Astrocyte (in vitro differentiated cells and primary cell): ENCODE results near the gene RAB8A. TPM values are rescaled to one million over a fixed set of nuclear protein-coding genes. Genes with fewer than 3 reads are reported as not detected.
A peak's percentile ranks its signal among the peaks of the same experiment; 100 is the strongest.
"Not testable (repeated sequence)": the region's sequence is repeated elsewhere in the genome, so short reads cannot be mapped to it uniquely, and the experiment has no call there.

Experiments
- DNase-seq: peaks from one replicate; pipeline ENCODE4 v3.0.0-alpha.2; 2010; ENCODE audit warnings: low read depth
- FAIRE-seq: peaks from 2 replicates; lab custom pipeline; 2011; peaks lifted over from hg19 to GRCh38; lab: Jason Lieb, UNC
- H2AFZ ChIP-seq: 2 replicates; pipeline ENCODE4 v1.6.0; 2012; ENCODE audit warnings: low read depth, low read length, inconsistent platforms
- H3K27ac ChIP-seq: 2 replicates; pipeline ENCODE4 v1.5.1; 2011; ENCODE audit warnings: low read depth, low read length, inconsistent platforms
- H3K27me3 ChIP-seq: 2 replicates; pipeline ENCODE4 v1.6.0; 2011; ENCODE audit warnings: low read length, inconsistent platforms; ENCODE audit not compliant: insufficient read depth
- H3K36me3 ChIP-seq: 2 replicates; pipeline ENCODE4 v1.5.1; 2011; ENCODE audit warnings: low read length, inconsistent platforms; ENCODE audit not compliant: insufficient read depth
- H3K4me1 ChIP-seq: 2 replicates; pipeline ENCODE4 v1.5.1; 2011; ENCODE audit warnings: low read length, inconsistent platforms; ENCODE audit not compliant: insufficient read depth
- H3K4me2 ChIP-seq: 2 replicates; pipeline ENCODE4 v1.6.0; 2012; ENCODE audit warnings: low read length, inconsistent platforms
- H3K4me3 ChIP-seq: 2 replicates; pipeline ENCODE4 v1.5.1; 2011; ENCODE audit warnings: low read depth, mild to moderate bottlenecking, low read length, inconsistent platforms; ENCODE audit not compliant: insufficient read depth
- H3K79me2 ChIP-seq: 2 replicates; pipeline ENCODE4 v1.6.0; 2012; ENCODE audit warnings: mild to moderate bottlenecking, low read length, inconsistent platforms; ENCODE audit not compliant: insufficient read depth
- H3K9ac ChIP-seq: 2 replicates; pipeline ENCODE4 v1.6.0; 2012; ENCODE audit warnings: mild to moderate bottlenecking, low read length, inconsistent platforms
- H3K9me3 ChIP-seq: 2 replicates; pipeline ENCODE4 v1.5.1; 2012; ENCODE audit warnings: low read depth, mild to moderate bottlenecking, low read length, inconsistent platforms; ENCODE audit not compliant: insufficient read depth
- H4K20me1 ChIP-seq: 2 replicates; pipeline ENCODE4 v1.6.0; 2012; ENCODE audit warnings: low read length, inconsistent platforms; ENCODE audit not compliant: insufficient read depth
- H3K27ac Mint-ChIP-seq: one replicate; pipeline ENCODE4 v1.8.0; 2021; ENCODE audit warnings: mild to moderate bottlenecking, mixed read lengths; ENCODE audit not compliant: unreplicated experiment
- H3K27me3 Mint-ChIP-seq: one replicate; pipeline ENCODE4 v1.8.0; 2021; ENCODE audit warnings: low read depth, mixed read lengths; ENCODE audit not compliant: unreplicated experiment
- H3K36me3 Mint-ChIP-seq: one replicate; pipeline ENCODE4 v1.8.0; 2021; ENCODE audit warnings: low read depth, mixed read lengths; ENCODE audit not compliant: unreplicated experiment
- H3K4me1 Mint-ChIP-seq: one replicate; pipeline ENCODE4 v1.8.0; 2021; ENCODE audit warnings: low read depth, mixed read lengths; ENCODE audit not compliant: unreplicated experiment
- H3K4me3 Mint-ChIP-seq: one replicate; pipeline ENCODE4 v1.8.0; 2021; ENCODE audit warnings: mild to moderate bottlenecking, moderate library complexity, mixed read lengths; ENCODE audit not compliant: unreplicated experiment
- H3K9me3 Mint-ChIP-seq: one replicate; pipeline ENCODE4 v1.8.0; 2021; ENCODE audit warnings: mild to moderate bottlenecking, mixed read lengths; ENCODE audit not compliant: unreplicated experiment
- CTCF ChIP-seq: IDR thresholded peaks from 2 replicates; pipeline ENCODE4 v1.5.1; 2011; ENCODE audit warnings: low read depth, mild to moderate bottlenecking, inconsistent platforms, low read length, moderate library complexity; ENCODE audit not compliant: insufficient read depth
- EZH2 ChIP-seq: IDR thresholded peaks from 2 replicates; pipeline ENCODE4 v1.6.1; 2012; ENCODE audit warnings: mild to moderate bottlenecking, low read length, inconsistent platforms; ENCODE audit not compliant: insufficient read depth
- total RNA-seq: library from RNA; stranded (reverse); gene quantifications from 2 replicates; pipeline ENCODE4 v1.2.1, GENCODE V29; 2021

Gene RAB8A
- total RNA-seq, 1 donor from 2014 or later = 80.5 TPM

GRCh38 chr19:16085115-16085514 lies 26.6 kb upstream of the RAB8A start:
- Histone ChIP-seq H3K4me3 (no peak overlapping the region), H2AFZ (no peak overlapping the region), H3K79me2 (peaks cover 99% of the 10 kb centered on the region), H3K27ac (no peak overlapping the region), H3K27me3 (no peaks in the 10 kb centered on the region), H3K4me1 (peaks cover 25% of the 10 kb centered on the region), H3K4me2 (no peak overlapping the region), H3K36me3 (peaks cover 77% of the 10 kb centered on the region), H3K9ac (peak overlapping the region; percentile 29), H3K9me3 (no peaks in the 10 kb centered on the region), H4K20me1 (peaks cover 99% of the 10 kb centered on the region)
- peaks cover 51% of the 10 kb centered on the region for H3K4me1 Mint-ChIP-seq
- FAIRE-seq (no peak), DNase-seq (no peak)
- H3K27me3 Mint-ChIP-seq = no peaks in the 10 kb centered on the region
- no peaks in the 10 kb centered on the region for H3K9me3 Mint-ChIP-seq
- H3K36me3 Mint-ChIP-seq = peaks cover 50% of the 10 kb centered on the region
- H3K27ac Mint-ChIP-seq = peak overlapping the region; percentile 54
- no peak overlapping the region for H3K4me3 Mint-ChIP-seq
- no peak for TF ChIP-seq CTCF
- TF ChIP-seq EZH2 = no peak

DNA sequence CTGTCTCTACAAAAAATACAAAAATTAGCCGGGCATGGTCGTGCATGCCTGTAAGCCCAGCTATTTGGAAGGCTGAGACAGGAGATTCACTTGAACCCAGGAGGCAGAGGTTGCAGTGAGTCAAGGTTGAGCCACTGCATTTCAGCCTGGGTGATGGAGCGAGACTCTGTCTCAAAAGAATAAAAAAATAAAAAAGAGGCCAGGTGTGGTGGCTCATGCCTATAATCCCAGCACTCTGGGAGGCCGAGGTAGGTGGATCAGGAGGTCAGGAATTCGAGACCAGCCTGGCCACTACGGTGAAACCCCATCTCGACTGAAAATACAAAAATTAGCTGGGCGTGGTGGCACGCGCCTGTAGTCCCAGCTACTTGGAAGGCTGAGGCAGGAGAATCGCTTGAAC lies 24.3 kb upstream of the RAB8A start:
- not testable (repeated sequence) for H3K27ac Mint-ChIP-seq, H3K9ac ChIP-seq, H3K27ac ChIP-seq, FAIRE-seq, H3K27me3 Mint-ChIP-seq, H3K9me3 ChIP-seq, H3K4me3 ChIP-seq, DNase-seq, H3K4me2 ChIP-seq, H3K4me3 Mint-ChIP-seq, H3K9me3 Mint-ChIP-seq, H3K27me3 ChIP-seq, H2AFZ ChIP-seq
- peaks cover 35% of the 10 kb centered on the region for H3K4me1 Mint-ChIP-seq
- Histone ChIP-seq H3K4me1 (peaks cover 14% of the 10 kb centered on the region), H3K79me2 (peaks cover 96% of the 10 kb centered on the region), H4K20me1 (peaks cover 99% of the 10 kb centered on the region), H3K36me3 (peaks cover 76% of the 10 kb centered on the region)
- H3K36me3 Mint-ChIP-seq = peaks cover 49% of the 10 kb centered on the region

GRCh38 chr19:16087940-16088339 lies 23.7 kb upstream of the RAB8A start:
- Mint-ChIP-seq H3K27me3 (no peaks in the 10 kb centered on the region), H3K36me3 (peaks cover 50% of the 10 kb centered on the region)

More at GRCh38 chr19:16087940-16088339, 23.7 kb upstream of the RAB8A start:
- Histone ChIP-seq H3K36me3 (peaks cover 74% of the 10 kb centered on the region), H3K79me2 (peaks cover 96% of the 10 kb centered on the region), H3K4me1 (peaks cover 14% of the 10 kb centered on the region), H3K9ac (no peak overlapping the region), H3K27me3 (no peaks in the 10 kb centered on the region), H3K4me3 (no peak overlapping the region), H3K4me2 (no peak overlapping the region), H3K9me3 (no peaks in the 10 kb centered on the region), H3K27ac (peak overlapping the region; percentile 32), H2AFZ (no peak overlapping the region), H4K20me1 (peaks cover 99% of the 10 kb centered on the region)
- DNase-seq = no peak
- no peak for TF ChIP-seq EZH2
- TF ChIP-seq CTCF = no peak
- peak overlapping the region; percentile 15 for H3K27ac Mint-ChIP-seq
- H3K4me3 Mint-ChIP-seq = no peak overlapping the region
- H3K4me1 Mint-ChIP-seq = peaks cover 34% of the 10 kb centered on the region
- FAIRE-seq = no peak
- H3K9me3 Mint-ChIP-seq = no peaks in the 10 kb centered on the region
